Transverse colon (tissue), 4 donors: ENCODE data around the gene HNRNPUL1. TPM values are rescaled to one million over a fixed set of nuclear protein-coding genes. Genes with fewer than 3 reads are reported as not detected.

Experiments used
- DNase-seq: peaks from one replicate; pipeline ENCODE4 v3.0.0-alpha.2; 2019
- H3K27ac ChIP-seq, 4 donors: fragments of 200-600 bp; sonication (generic); 2 replicates each; pipeline ENCODE4 v1.5.1; 2016 to 2018; ENCODE audit warnings: inconsistent platforms in 4 of 4
- H3K27me3 ChIP-seq: fragments of 200-600 bp; sonication (generic); 2 replicates; pipeline ENCODE4 v1.5.1; 2017; ENCODE audit warnings: inconsistent platforms
- H3K36me3 ChIP-seq, 4 donors: fragments of 200-600 bp; sonication (generic); 2 replicates each; pipeline ENCODE4 v1.5.1; 2017 to 2019; ENCODE audit warnings: inconsistent platforms in 4 of 4
- H3K4me1 ChIP-seq, 4 donors: fragments of 200-600 bp; sonication (generic); 2 replicates each; pipeline ENCODE4 v1.5.1; 2017 to 2020; ENCODE audit warnings: inconsistent platforms in 4 of 4
- H3K4me3 ChIP-seq, 4 donors: fragments of 200-600 bp; sonication (generic); 1 replicate in 1 of 4; 2 replicates in 3 of 4; pipeline versions ENCODE4 v1.5.1 to v1.6.1; 2017 to 2019; ENCODE audit warnings: inconsistent platforms in 4 of 4
- H3K9me3 ChIP-seq, 2 donors: fragments of 200-600 bp; sonication (generic); 2 replicates each; pipeline ENCODE4 v1.5.1; 2017 to 2019; ENCODE audit warnings: inconsistent platforms in 2 of 2
- EP300 ChIP-seq: sonication (generic); formaldehyde crosslinking; IDR thresholded peaks from one replicate; pipeline ENCODE4 v1.6.1; 2017; ENCODE audit warnings: antibody characterized with exemption, low read depth
- POLR2A ChIP-seq: fragments of 450-650 bp; IDR thresholded peaks from one replicate; pipeline ENCODE4 v1.6.1; 2016; ENCODE audit warnings: antibody characterized with exemption, mild to moderate bottlenecking, moderate library complexity
- POLR2AphosphoS5 ChIP-seq, 3 donors: sonication (generic); formaldehyde crosslinking; IDR thresholded peaks; one replicate each; pipeline ENCODE4 v1.6.1; 2016; ENCODE audit warnings: antibody characterized with exemption in 3 of 3
- WGBS, 2 donors: methylation state at CpG; one replicate each; pipeline ENCODE4 v1.1.5; 2018; ENCODE audit warnings: low coverage in 1 of 2; 5-methylcytosine and 5-hydroxymethylcytosine counted together
- in situ Hi-C, 4 donors: fragments of 200-750 bp; cut with MboI; loops; one replicate each; pipeline versions ENCODE4 v1.15.0 to v1.15.1; 2017; ENCODE audit warnings: low sequenced_read_pairs in 3 of 4, low pct_ligation_motif_present in 1 of 4, low pct_unique_long_range_greater_than_20kb in 1 of 4
- intact Hi-C: fragments of 100-400 bp; cut with DNase I; formaldehyde crosslinking; loops from one replicate; pipeline ENCODE4 v1.15.1; 2023; ENCODE audit warnings: low total_unique reads
- total RNA-seq, 4 donors: library from RNA; depleted of rRNA; stranded (reverse); fragments of >200 nt; gene quantifications; one replicate each; pipeline ENCODE4 v1.1.0, GENCODE V29; 2016
- TF ChIP-seq, protein P1 (sequence below), 5 experiments: fragments of 200-600 bp in 3 of 5; fragments of 450-650 bp in 2 of 5; sonication (generic) in 3 of 5; IDR thresholded peaks; 1 replicate in 2 of 5; 2 replicates in 3 of 5; pipeline ENCODE4 v1.5.1; 2016 to 2017; ENCODE audit warnings: antibody characterized with exemption in 5 of 5, inconsistent platforms in 3 of 5, mild to moderate bottlenecking in 2 of 5, moderate library complexity in 1 of 5

The HNRNPUL1 gene
- total RNA-seq, 4 donors from 2014 or later, result 115 to 296 (median 145) TPM

DNA sequence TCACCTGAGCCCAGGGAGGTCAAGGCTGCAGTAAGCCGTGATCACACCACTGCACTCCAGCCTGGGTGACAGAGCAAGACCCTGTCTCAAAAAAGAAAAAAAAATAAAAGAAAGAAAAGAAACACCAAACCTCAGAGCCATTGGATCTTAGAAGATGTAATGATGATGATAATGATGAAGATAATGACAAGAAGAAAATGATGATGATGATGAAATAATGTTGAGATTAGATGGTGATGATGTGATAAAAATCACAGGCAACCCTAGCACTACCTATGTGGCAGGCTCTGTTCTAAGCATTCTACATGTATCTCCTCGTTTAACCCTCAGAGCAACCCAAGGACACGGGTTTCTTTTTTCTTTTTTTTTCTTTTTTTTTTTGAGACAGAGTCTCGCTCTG is 20.1 kb upstream of the HNRNPUL1 start:
- Histone ChIP-seq H3K4me1 (peaks cover 0 to 3% (median 0%) of the 10 kb centered on the region in 4 donors), H3K36me3 (no peaks in the 10 kb centered on the region), H3K27me3 (no peaks in the 10 kb centered on the region), H3K27ac (no peak overlapping the region), H3K9me3 (no peaks in the 10 kb centered on the region), H3K4me3 (no peak overlapping the region)
- in situ Hi-C loops, result no loop called here
- intact Hi-C loops, result no loop called here
- 76 to 78% methylated on average over 3 to 4 of the region's 4 CpGs for WGBS, 2 donors
- DNase-seq, result no peak
- no peak for TF ChIP-seq POLR2A
- TF ChIP-seq EP300, result no peak
- TF ChIP-seq, protein P1, sequence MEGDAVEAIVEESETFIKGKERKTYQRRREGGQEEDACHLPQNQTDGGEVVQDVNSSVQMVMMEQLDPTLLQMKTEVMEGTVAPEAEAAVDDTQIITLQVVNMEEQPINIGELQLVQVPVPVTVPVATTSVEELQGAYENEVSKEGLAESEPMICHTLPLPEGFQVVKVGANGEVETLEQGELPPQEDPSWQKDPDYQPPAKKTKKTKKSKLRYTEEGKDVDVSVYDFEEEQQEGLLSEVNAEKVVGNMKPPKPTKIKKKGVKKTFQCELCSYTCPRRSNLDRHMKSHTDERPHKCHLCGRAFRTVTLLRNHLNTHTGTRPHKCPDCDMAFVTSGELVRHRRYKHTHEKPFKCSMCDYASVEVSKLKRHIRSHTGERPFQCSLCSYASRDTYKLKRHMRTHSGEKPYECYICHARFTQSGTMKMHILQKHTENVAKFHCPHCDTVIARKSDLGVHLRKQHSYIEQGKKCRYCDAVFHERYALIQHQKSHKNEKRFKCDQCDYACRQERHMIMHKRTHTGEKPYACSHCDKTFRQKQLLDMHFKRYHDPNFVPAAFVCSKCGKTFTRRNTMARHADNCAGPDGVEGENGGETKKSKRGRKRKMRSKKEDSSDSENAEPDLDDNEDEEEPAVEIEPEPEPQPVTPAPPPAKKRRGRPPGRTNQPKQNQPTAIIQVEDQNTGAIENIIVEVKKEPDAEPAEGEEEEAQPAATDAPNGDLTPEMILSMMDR (IDR thresholded peaks at IDR 0.05), result no peak
- no peak for TF ChIP-seq POLR2AphosphoS5 (IDR thresholded peaks at IDR 0.05)

DNA sequence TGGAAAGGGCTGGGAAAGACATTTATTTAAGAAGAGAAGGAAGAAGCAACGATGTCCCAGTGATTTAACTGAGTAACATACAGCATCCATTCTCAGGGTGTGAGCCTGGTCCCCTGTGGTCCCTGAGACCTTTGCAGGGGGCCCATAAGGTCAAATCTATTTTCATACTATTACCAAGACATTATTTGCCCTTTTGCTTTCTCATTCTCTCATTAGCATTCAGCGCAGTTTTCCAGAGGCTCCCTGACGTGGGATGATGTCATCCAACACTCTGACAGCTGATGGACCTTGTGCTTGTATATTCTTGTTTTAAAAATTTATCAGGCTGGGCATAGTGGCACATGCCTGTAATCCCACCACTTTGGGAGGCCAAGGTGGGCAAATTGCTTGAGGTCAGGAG is 18.3 kb upstream of the HNRNPUL1 start:
- Histone ChIP-seq H3K4me1 (no peaks in the 10 kb centered on the region), H3K9me3 (no peaks in the 10 kb centered on the region), H3K36me3 (peaks cover 0 to 3% (median 0%) of the 10 kb centered on the region in 4 donors), H3K27ac (no peak overlapping the region), H3K27me3 (no peaks in the 10 kb centered on the region), H3K4me3 (no peak overlapping the region)
- intact Hi-C loops, result no loop called here
- in situ Hi-C loops, result no loop called here
- TF ChIP-seq EP300 (no peak), POLR2AphosphoS5 (IDR thresholded peaks at IDR 0.05) (no peak), POLR2A (no peak)
- TF ChIP-seq, protein P1 (IDR thresholded peaks at IDR 0.05), result no peak
- WGBS, 2 donors, result 79 to 85% methylated on average over 2 to 3 of the region's 3 CpGs
- DNase-seq, result no peak

DNA sequence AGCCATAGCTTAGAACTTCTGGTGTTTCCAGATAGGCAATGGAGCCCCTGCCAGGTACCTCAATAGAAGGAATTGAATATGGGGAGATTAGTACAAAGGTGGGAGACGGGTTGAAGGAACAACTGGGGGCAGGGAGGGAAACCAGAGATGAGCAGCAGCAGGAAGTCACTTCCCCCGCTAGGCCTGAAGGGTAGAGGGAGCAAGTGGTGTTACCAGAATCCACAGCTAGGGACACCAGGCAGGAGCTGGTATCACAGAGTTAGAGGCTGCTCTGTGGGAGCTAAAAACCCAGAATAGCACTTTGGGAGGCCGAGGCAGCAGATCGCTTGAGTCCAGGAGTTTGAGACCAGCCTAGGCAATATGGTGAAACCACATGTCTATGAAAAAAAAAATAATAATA is 15.3 kb upstream of the HNRNPUL1 start:
- Histone ChIP-seq H3K36me3 (peaks cover 0 to 3% (median 1%) of the 10 kb centered on the region in 4 donors), H3K9me3 (no peaks in the 10 kb centered on the region), H3K4me1 (no peaks in the 10 kb centered on the region), H3K27me3 (no peaks in the 10 kb centered on the region), H3K27ac (no peak overlapping the region), H3K4me3 (no peak overlapping the region)
- 83 to 86% methylated on average over 2 to 4 of the region's 4 CpGs for WGBS, 2 donors
- TF ChIP-seq POLR2AphosphoS5 (IDR thresholded peaks at IDR 0.05), result no peak
- TF ChIP-seq, protein P1 (IDR thresholded peaks at IDR 0.05), result no peak
- TF ChIP-seq POLR2A, result no peak
- TF ChIP-seq EP300, result no peak
- in situ Hi-C loops, result no loop called here
- no peak for DNase-seq
- intact Hi-C loops, result no loop called here

DNA sequence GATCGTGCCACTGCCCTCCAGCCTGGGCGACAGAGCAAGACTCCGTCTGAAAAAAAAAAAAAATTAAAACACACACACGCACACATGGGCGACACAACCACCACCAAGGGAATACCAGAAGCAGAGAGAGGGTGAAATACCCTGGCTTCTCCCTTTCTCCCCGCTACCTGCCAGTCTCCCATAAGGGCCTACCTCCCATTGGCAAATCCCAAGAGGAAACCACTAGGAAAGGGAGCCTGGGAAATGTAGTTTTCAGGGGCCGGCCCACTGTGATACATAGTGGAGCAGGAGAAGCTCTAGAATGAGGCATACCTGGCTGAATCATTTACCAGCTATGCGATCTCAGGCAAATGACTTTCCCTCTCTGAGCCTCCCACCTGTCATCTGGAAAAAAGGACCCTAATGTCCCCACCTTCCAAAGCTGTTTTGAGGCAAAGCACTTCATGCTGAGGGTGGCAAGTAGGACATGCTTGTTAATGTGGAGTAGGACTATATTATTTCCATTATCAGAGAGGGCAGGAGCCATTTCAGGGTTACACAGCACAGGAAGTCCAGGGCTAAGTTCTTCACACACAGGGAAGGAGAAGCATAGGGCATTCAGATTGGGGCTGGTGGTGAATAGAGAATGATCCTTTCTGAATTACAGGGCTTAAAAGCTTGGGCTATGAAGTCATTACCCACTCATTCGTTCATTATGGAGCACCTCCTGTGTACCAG is 14.3 kb upstream of the HNRNPUL1 start:
- in situ Hi-C loops, result loop anchor here in 2 of 4 donors (10.0 to 25.0 kb wide), 2 partner anchors 45 to 588 kb away; no protein-coding TSS in a partner anchor
- intact Hi-C loops, result no loop called here
- peaks cover 0 to 3% (median 1%) of the 10 kb centered on the region in 4 donors for H3K36me3 ChIP-seq
- H3K4me1 ChIP-seq, result no peaks in the 10 kb centered on the region
- no peaks in the 10 kb centered on the region for H3K27me3 ChIP-seq
- TF ChIP-seq POLR2AphosphoS5 (IDR thresholded peaks at IDR 0.05) (no peak), POLR2A (no peak), EP300 (no peak)
- TF ChIP-seq, protein P1 (IDR thresholded peaks at IDR 0.05), result no peak
- H3K4me3 ChIP-seq, result no peak overlapping the region
- WGBS, 2 donors, result 67 to 87% methylated on average over 1 to 9 of the region's 9 CpGs
- no peak for DNase-seq
- no peaks in the 10 kb centered on the region for H3K9me3 ChIP-seq
- no peak overlapping the region for H3K27ac ChIP-seq
